NT2/D1 (cell line): ENCODE results near the gene RAPH1.

Experiments used
- DNase-seq: peaks from one replicate; pipeline ENCODE4 v3.0.0-alpha.2; 2011; ENCODE audit warnings: low read depth, low spot score
- H3K27me3 ChIP-seq: 2 replicates; pipeline ENCODE4 v1.6.0; 2011; ENCODE audit warnings: mild to moderate bottlenecking; ENCODE audit not compliant: insufficient read length, insufficient read depth
- H3K36me3 ChIP-seq: 2 replicates; pipeline ENCODE4 v1.6.1; 2011; ENCODE audit warnings: mild to moderate bottlenecking, low read length, mixed read lengths; ENCODE audit not compliant: insufficient read depth, insufficient read length
- H3K4me1 ChIP-seq: 2 replicates; pipeline ENCODE4 v1.5.1; 2011; ENCODE audit not compliant: insufficient read depth, insufficient read length
- H3K4me3 ChIP-seq: 2 replicates; pipeline ENCODE4 v1.5.1; 2011; ENCODE audit warnings: low read depth; ENCODE audit not compliant: insufficient read length
- H3K9ac ChIP-seq: 2 replicates; pipeline ENCODE4 v1.6.0; 2011; ENCODE audit warnings: low read depth; ENCODE audit not compliant: insufficient read length
- H3K9me3 ChIP-seq: 2 replicates; pipeline ENCODE4 v1.5.1; 2011; ENCODE audit warnings: mild to moderate bottlenecking, low read length; ENCODE audit not compliant: insufficient read depth
- SUZ12 ChIP-seq: IDR thresholded peaks from 2 replicates; pipeline ENCODE4 v1.6.1; 2011; ENCODE audit not compliant: insufficient read length, insufficient read depth; ENCODE audit errors: extremely low read depth
- YY1 ChIP-seq: IDR thresholded peaks from 2 replicates; pipeline ENCODE4 v1.6.1; 2011; ENCODE audit not compliant: insufficient read length, insufficient read depth
- ZNF274 ChIP-seq: IDR thresholded peaks from 2 replicates; pipeline ENCODE4 v1.6.1; 2011; ENCODE audit warnings: mild to moderate bottlenecking, low read depth, low read length

Gene RAPH1

GRCh38 chr2:203565076-203565475, 30.0 kb upstream of the RAPH1 start:
- no peak for DNase-seq
- Histone ChIP-seq H3K4me3 (no peak overlapping the region), H3K9me3 (no peaks in the 10 kb centered on the region), H3K9ac (no peak overlapping the region), H3K4me1 (no peaks in the 10 kb centered on the region), H3K27me3 (no peaks in the 10 kb centered on the region), H3K36me3 (no peaks in the 10 kb centered on the region)
- TF ChIP-seq SUZ12 (no peak), ZNF274 (no peak), YY1 (no peak)

- no peak for TF ChIP-seq SUZ12
- TF ChIP-seq YY1, result no peak
- TF ChIP-seq ZNF274, result no peak
- DNase-seq, result no peak
- Histone ChIP-seq H3K4me3 (no peak overlapping the region), H3K4me1 (no peaks in the 10 kb centered on the region), H3K9me3 (no peaks in the 10 kb centered on the region), H3K36me3 (no peaks in the 10 kb centered on the region), H3K27me3 (no peaks in the 10 kb centered on the region), H3K9ac (no peak overlapping the region)
These were observed 27.2 kb upstream of the RAPH1 start for GRCh38 chr2:203562268-203562667.

- no peaks in the 10 kb centered on the region for H3K9me3 ChIP-seq
- no peaks in the 10 kb centered on the region for H3K36me3 ChIP-seq
- no peak overlapping the region for H3K4me3 ChIP-seq
- no peak overlapping the region for H3K9ac ChIP-seq
- no peaks in the 10 kb centered on the region for H3K27me3 ChIP-seq
- TF ChIP-seq YY1, result no peak
- TF ChIP-seq ZNF274, result no peak
- TF ChIP-seq SUZ12, result no peak
- no peak for DNase-seq
- no peaks in the 10 kb centered on the region for H3K4me1 ChIP-seq
These were observed 24.5 kb upstream of the RAPH1 start for GRCh38 chr2:203559641-203560040.

GRCh38 chr2:203553784-203554183, 18.7 kb upstream of the RAPH1 start:
- no peak overlapping the region for H3K9ac ChIP-seq
- DNase-seq, result no peak
- no peaks in the 10 kb centered on the region for H3K9me3 ChIP-seq
- H3K27me3 ChIP-seq, result no peaks in the 10 kb centered on the region
- H3K36me3 ChIP-seq, result no peaks in the 10 kb centered on the region
- H3K4me3 ChIP-seq, result no peak overlapping the region
- TF ChIP-seq YY1, result no peak
- TF ChIP-seq SUZ12, result no peak
- TF ChIP-seq ZNF274, result no peak
- no peaks in the 10 kb centered on the region for H3K4me1 ChIP-seq

- no peak for DNase-seq
- Histone ChIP-seq H3K9ac (no peak overlapping the region), H3K36me3 (no peaks in the 10 kb centered on the region), H3K9me3 (no peaks in the 10 kb centered on the region), H3K4me3 (no peak overlapping the region), H3K4me1 (no peaks in the 10 kb centered on the region), H3K27me3 (no peaks in the 10 kb centered on the region)
- TF ChIP-seq ZNF274 (no peak), YY1 (no peak), SUZ12 (no peak)
These were observed 16.7 kb upstream of the RAPH1 start for GRCh38 chr2:203551778-203552177.

- no peak overlapping the region for H3K9ac ChIP-seq
- no peaks in the 10 kb centered on the region for H3K4me1 ChIP-seq
- no peaks in the 10 kb centered on the region for H3K9me3 ChIP-seq
- DNase-seq, result no peak
- H3K4me3 ChIP-seq, result no peak overlapping the region
- no peak for TF ChIP-seq ZNF274
- TF ChIP-seq SUZ12, result no peak
- TF ChIP-seq YY1, result no peak
- H3K36me3 ChIP-seq, result no peaks in the 10 kb centered on the region
- no peaks in the 10 kb centered on the region for H3K27me3 ChIP-seq
These were observed 15.2 kb upstream of the RAPH1 start for GRCh38 chr2:203550266-203550665.

GRCh38 chr2:203549406-203549805, 14.3 kb upstream of the RAPH1 start:
- no peak overlapping the region for H3K9ac ChIP-seq
- H3K4me1 ChIP-seq, result no peaks in the 10 kb centered on the region
- H3K36me3 ChIP-seq, result no peaks in the 10 kb centered on the region
- no peak overlapping the region for H3K4me3 ChIP-seq
- TF ChIP-seq YY1, result no peak
- TF ChIP-seq ZNF274, result no peak
- no peak for TF ChIP-seq SUZ12
- no peaks in the 10 kb centered on the region for H3K9me3 ChIP-seq
- no peak for DNase-seq
- no peaks in the 10 kb centered on the region for H3K27me3 ChIP-seq

- DNase-seq, result no peak
- Histone ChIP-seq H3K9me3 (no peaks in the 10 kb centered on the region), H3K4me1 (no peaks in the 10 kb centered on the region), H3K36me3 (no peaks in the 10 kb centered on the region), H3K4me3 (no peak overlapping the region), H3K9ac (no peak overlapping the region), H3K27me3 (no peaks in the 10 kb centered on the region)
- TF ChIP-seq SUZ12, result no peak
- TF ChIP-seq ZNF274, result no peak
- no peak for TF ChIP-seq YY1
These were observed 13.8 kb upstream of the RAPH1 start for GRCh38 chr2:203548887-203549286.
